OCI-LY7 (cell line): ENCODE results near the gene MUC20.
"Not testable (repeated sequence)": the region's sequence is repeated elsewhere in the genome, so short reads cannot be mapped to it uniquely, and the experiment has no call there.

Experiments
- CTCF ChIP-seq: fragments of 200-600 bp; sonication (generic); conservative IDR thresholded peaks from 2 replicates; pipeline ENCODE4 v1.5.1; 2014; ENCODE audit warnings: mild to moderate bottlenecking, antibody characterized with exemption, low read length, moderate library complexity, mixed read lengths
- EZH2phosphoT487 ChIP-seq: fragments of 200-600 bp; sonication (generic); IDR thresholded peaks from 2 replicates; pipeline ENCODE4 v1.6.1; 2018; ENCODE audit warnings: low read depth, borderline replicate concordance, mild to moderate bottlenecking, mixed run types, antibody characterized with exemption, low read length, moderate library complexity, mixed read lengths

GRCh38 chr3:195722996-195723345, 2.2 kb downstream of the MUC20 start:
- not testable (repeated sequence) for TF ChIP-seq CTCF, EZH2phosphoT487
